ENCODE measurements around the gene BUB1B.
"Not testable (repeated sequence)": the region's sequence is repeated elsewhere in the genome, so short reads cannot be mapped to it uniquely, and the experiment has no call there.

The BUB1B gene

GRCh38 chr15:40142428-40142827 is 18.4 kb upstream of the BUB1B start:
- TF ChIP-seq, protein P1, sequence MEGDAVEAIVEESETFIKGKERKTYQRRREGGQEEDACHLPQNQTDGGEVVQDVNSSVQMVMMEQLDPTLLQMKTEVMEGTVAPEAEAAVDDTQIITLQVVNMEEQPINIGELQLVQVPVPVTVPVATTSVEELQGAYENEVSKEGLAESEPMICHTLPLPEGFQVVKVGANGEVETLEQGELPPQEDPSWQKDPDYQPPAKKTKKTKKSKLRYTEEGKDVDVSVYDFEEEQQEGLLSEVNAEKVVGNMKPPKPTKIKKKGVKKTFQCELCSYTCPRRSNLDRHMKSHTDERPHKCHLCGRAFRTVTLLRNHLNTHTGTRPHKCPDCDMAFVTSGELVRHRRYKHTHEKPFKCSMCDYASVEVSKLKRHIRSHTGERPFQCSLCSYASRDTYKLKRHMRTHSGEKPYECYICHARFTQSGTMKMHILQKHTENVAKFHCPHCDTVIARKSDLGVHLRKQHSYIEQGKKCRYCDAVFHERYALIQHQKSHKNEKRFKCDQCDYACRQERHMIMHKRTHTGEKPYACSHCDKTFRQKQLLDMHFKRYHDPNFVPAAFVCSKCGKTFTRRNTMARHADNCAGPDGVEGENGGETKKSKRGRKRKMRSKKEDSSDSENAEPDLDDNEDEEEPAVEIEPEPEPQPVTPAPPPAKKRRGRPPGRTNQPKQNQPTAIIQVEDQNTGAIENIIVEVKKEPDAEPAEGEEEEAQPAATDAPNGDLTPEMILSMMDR (IDR thresholded peaks at IDR 0.05; ENCODE audit: insufficient read depth, low read depth, low read length, missing control alignments) = no peak
- DNase-seq (ENCODE audit: low read depth) = no peak
- H3K4me3 ChIP-seq (ENCODE audit: low read length) = no peak overlapping the region

- H3K4me3 ChIP-seq (ENCODE audit: low read length) = no peak overlapping the region
- peak; percentile 82 for DNase-seq (ENCODE audit: low read depth)
- TF ChIP-seq, protein P1 (IDR thresholded peaks at IDR 0.05; ENCODE audit: insufficient read depth, low read depth, low read length, missing control alignments) = no peak
Observed at GRCh38 chr15:40146037-40146436, 14.8 kb upstream of the BUB1B start.

DNA sequence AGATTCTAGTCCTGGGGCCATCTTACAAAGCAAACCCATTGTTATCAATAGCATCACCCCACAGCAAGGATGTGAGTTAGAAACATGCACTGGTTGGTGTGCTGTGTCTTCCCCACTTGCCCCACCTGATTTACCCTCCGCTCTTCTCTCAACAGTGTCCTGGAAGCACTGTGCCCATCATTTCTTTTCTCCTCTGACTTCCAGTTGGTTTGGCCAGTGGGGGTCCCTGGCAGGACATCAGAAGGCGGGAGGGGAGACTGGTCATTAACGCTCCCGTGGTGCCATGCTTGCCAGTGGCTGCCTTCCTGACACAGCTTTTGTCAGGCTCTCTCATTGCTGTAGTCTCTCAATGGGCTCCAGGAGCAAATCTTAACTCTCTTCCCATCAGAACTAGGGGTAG is 11.5 kb upstream of the BUB1B start:
- TF ChIP-seq, protein P1 (IDR thresholded peaks at IDR 0.05; ENCODE audit: insufficient read depth, low read depth, low read length, missing control alignments) = no peak
- no peak overlapping the region for H3K4me3 ChIP-seq (ENCODE audit: low read length)

DNA sequence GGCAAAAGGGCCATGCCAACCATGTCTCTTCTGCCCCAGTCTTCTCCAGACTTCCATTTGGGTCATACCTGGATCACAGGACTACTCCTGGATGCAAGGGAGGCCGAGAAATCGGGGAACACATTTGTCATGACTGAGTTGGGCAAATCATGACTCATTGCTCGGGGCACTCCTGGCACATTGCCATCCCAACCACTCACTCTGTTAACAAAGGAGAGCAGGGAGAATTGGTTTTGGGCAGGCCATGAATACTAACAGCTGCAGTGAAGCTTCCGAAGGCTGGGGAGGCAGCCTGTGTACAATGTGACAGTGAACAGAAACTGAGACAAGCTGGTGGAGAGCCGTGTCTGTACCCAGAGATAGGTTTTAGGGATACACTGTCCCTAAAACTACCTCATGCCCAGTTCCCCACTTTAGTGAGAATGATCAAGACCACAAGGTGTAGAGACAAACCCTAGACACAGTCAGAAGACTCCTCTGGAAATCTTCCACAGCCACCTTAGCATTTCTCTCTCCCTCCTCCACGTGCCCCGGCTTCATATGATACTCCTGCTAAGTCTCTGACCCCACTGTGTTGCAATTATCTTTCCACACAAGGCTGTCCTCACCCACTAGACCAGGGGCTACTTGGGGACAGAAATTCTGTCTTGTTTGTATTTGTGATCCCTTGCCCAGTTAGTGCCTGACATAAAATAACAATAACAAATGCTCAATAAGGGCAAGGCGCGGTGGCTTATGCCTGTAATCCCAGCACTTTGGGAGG is 10.5 kb upstream of the BUB1B start:
- TF ChIP-seq, protein P1 (IDR thresholded peaks at IDR 0.05; ENCODE audit: insufficient read depth, low read depth, low read length, missing control alignments) = no peak
- H3K4me3 ChIP-seq (ENCODE audit: low read length) = no peak overlapping the region
- DNase-seq (ENCODE audit: low read depth) = peak; percentile 97

More for the DNA sequence above, 11.5 kb upstream of the BUB1B start:
- DNase-seq (ENCODE audit: low read depth) = no peak

GRCh38 chr15:40151499-40151898 is 9.4 kb upstream of the BUB1B start:
- TF ChIP-seq, protein P1 (IDR thresholded peaks at IDR 0.05; ENCODE audit: insufficient read depth, low read depth, low read length, missing control alignments) = no peak
- H3K4me3 ChIP-seq (ENCODE audit: low read length) = no peak overlapping the region
- DNase-seq (ENCODE audit: low read depth) = no peak

DNA sequence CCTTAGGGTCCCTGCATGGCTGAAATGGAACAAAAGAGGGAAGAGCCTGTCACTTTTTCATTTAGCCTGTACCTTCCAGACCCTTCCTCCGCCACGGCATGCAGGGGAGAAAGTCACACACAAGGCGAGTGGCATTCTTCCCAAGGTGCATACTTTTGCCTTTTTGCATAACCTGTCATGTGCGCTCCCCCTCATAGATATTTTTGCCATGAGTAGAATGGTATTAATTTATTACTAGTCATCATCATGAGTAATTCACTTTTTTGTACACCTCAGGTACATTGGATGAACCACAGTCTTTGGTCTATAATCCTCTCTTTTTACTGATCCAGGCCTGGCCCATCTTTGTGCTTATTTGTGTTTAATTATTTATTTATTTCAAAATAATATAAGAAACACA is 8.9 kb upstream of the BUB1B start:
- peak; percentile 71 for DNase-seq (ENCODE audit: low read depth)
- H3K4me3 ChIP-seq (ENCODE audit: low read length) = no peak overlapping the region
- TF ChIP-seq, protein P1 (IDR thresholded peaks at IDR 0.05; ENCODE audit: insufficient read depth, low read depth, low read length, missing control alignments) = no peak

DNA sequence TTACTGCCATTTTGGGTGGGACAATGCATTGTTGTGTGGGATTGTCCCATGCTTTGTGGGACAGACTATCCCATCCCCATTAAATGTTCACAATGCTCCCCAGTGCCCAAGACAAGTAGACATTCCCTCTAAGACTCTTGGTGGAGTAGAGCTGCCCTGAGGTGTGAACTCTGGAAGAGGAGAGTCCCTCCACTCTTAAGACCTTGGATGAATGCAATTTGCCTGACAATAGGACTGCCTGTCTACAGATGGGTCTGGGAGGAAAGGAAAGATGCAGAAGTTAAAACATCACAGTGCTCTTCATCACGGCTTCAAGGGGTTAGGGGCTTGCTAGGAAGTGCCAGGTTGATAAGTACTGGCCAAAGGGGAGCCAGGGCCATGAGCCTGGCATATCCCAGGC is 6.0 kb upstream of the BUB1B start:
- H3K4me3 ChIP-seq (ENCODE audit: low read length); DNase-seq (ENCODE audit: low read depth): not testable (repeated sequence)
